Fibroblast of skin of abdomen (primary cell): ENCODE data around the gene SSBP3.
"Not testable (repeated sequence)": the region's sequence is repeated elsewhere in the genome, so short reads cannot be mapped to it uniquely, and the experiment has no call there.

ENCODE experiments used
- DNase-seq: peaks from one replicate; pipeline ENCODE4 v3.0.0-alpha.2; 2013

SSBP3 gene

GRCh38 chr1:54391450-54392209 lies 14.6 kb downstream of the SSBP3 start:
- no peak for DNase-seq

DNA sequence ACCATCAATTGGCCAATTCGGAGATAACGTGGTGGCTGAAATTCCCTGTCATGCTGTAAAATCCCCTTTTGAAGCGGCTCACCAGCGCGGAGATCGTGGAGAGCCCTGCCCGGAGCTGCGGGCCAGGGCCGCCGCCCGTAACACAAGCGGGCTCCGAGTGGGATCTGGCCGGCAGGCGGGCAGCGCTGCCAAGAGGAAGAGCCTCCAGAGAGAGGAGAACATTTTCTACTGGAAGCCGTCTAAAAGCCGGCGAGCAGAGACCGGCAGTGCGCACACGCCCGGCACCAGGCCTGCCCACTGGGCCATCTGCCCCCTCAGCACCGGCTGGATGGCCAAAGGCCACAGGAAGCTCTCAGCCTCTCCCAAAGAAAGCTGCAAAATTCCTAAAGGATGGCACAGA lies 15.5 kb downstream of the SSBP3 start:
- DNase-seq: no peak

- DNase-seq: not testable (repeated sequence)
These were observed 16.6 kb downstream of the SSBP3 start for GRCh38 chr1:54389608-54390007.

DNA sequence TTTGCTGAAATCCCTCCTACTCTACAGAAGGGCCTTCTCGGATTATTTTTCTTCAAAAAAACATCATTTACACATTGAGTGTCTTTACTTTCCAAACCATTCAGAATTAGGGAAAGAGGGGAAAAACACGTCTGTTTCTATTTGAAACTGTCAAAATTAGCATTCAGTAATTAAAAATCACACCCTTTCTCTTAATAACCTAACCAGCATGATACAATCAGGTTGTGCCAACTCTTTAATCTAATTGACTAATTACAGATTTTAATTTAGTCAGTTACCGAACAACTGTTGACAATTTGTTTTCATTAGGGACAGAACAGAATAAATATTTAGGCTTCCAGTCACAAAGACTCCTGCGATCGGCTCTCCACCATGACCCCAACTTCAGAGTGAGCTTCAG lies 18.8 kb downstream of the SSBP3 start:
- DNase-seq: no peak

GRCh38 chr1:54385727-54386022 lies 20.5 kb downstream of the SSBP3 start:
- DNase-seq: no peak

DNA sequence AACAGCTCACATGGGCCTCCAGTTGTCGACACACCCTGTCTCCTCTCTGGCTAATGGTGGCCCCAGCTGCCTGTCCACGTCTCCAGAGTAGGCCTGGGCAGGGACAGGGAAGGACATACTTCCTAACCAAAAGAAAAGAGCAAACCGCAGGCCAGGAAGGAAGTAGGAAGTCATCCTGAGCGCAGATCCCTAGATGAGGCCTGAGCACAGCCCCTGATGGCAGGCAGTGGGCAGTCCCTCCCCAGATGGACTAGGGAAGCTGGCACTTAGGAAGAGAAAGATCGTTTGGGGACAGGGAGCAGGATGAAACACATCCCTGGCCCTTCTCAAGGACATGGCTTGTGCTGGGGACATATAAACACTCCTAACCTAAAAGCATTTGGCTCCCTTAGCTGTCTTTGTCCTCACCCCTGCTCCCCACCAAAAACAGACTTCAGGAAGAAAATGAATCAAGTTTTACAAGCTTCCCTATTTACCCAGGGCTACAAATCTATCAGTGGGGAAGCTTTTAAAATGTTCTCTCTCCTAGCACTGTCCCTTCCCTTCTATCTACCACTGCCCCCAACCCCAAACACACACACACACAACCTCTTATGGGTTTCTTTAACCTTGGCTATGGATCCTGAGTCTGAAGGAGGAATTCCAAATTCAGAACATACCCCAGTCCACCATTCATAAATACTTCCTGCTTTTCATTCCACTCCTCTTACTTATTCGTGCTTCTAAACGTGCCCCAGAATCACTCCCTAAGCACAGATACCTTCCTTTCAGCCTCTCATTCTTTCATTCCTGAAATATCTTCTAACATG lies 21.1 kb downstream of the SSBP3 start:
- DNase-seq: peak; percentile 69

GRCh38 chr1:54384471-54384870 lies 21.7 kb downstream of the SSBP3 start:
- no peak for DNase-seq

GRCh38 chr1:54381524-54381923 lies 24.7 kb downstream of the SSBP3 start:
- no peak for DNase-seq

- DNase-seq: no peak
These were observed 25.8 kb downstream of the SSBP3 start for GRCh38 chr1:54380290-54380882.

GRCh38 chr1:54379555-54380289 lies 26.5 kb downstream of the SSBP3 start:
- peak; percentile 14 for DNase-seq

GRCh38 chr1:54378874-54379554 lies 27.2 kb downstream of the SSBP3 start:
- DNase-seq: no peak

DNA sequence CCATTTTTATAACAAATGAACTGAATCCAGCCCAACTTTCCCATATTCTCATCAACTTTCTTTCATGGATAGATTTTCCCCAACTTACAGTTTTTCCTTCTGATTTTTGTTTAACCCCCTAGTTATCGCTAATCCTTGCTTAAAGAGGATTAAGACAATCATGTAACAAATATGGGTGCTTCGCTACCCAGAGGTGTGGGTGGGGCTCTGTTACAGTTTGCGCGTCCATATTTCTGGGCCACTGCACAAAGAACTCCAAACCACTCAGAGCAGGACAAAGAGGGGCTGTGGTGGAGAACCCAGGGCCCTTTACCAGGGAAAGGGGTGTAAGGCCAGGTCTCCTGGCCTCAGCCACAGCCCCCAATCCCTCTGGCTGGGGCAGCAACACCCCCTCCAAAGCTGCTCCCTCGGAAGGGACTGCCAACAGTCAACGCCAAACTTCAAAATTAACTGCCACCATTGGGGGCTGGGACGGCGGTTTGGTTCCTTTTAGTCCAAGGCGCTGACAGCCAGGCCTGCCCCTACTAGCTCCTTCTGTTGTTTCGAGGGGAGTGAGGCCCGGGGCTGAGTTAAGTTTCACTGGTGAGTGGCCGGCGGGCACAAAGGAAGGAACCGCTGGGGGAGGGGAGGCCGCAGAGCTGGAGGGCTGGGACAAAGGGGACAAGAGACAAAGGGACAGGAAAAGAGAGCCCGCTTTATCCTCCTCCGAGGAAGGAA lies 27.9 kb downstream of the SSBP3 start:
- DNase-seq: no peak

- DNase-seq: peak; percentile 70
These were observed 29.0 kb downstream of the SSBP3 start for GRCh38 chr1:54377040-54377691.

DNA sequence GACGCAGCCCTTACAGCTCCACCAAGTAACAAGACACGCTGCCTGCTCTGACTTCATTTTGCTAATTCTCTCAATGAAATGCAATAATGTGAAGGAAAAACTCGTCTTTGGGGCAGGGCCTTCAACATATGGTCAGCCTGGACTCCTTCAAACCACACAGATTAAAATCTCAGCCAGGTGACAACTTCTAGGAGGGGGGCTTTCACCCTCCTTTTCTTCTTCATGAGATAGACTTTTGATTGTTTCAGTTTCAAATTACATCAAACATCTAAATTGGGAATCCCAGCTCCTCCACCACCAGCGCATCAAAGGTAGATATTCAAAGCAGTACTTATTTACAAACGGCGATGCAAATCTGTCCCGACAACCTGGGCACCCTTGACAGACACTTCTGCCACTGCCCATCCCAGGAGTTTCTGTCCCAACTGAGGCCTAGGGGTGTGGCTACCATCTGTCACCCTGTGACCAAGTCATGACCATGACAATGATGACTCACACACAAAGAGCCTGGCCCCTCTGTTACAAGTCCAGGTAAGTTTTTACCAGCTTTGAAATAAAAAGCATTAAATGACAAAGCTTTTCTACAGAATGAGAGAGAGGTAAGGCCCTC lies 29.7 kb downstream of the SSBP3 start:
- DNase-seq: no peak

- DNase-seq: no peak
These were observed 30.3 kb downstream of the SSBP3 start for GRCh38 chr1:54375712-54376429.

DNA sequence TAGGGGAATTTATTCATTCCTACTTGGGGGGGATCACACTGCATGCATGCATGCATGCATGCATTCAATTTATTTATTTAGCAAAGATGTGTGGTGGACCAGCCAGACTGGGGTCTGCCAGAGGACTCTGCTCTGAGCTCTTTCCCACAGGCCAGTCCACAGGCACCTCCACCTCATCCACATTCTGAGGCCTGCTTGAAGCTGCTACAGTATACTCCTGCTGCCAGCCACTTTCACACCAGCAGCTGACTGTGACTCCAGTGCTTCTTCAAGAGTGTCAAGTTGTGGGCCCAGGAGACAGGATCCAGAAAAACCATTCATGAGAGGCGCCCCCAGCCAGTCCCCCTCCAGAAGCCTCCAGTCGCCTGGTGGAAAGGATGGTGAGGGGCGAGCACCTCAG lies 30.9 kb downstream of the SSBP3 start:
- DNase-seq: no peak

- no peak for DNase-seq
These were observed 31.4 kb downstream of the SSBP3 start for GRCh38 chr1:54374766-54375165.

GRCh38 chr1:54372978-54373377 lies 33.2 kb downstream of the SSBP3 start:
- no peak for DNase-seq

- no peak for DNase-seq
These were observed 34.3 kb downstream of the SSBP3 start for GRCh38 chr1:54371942-54372275.
